HepG2 (cell line): ENCODE data around the gene GAL3ST2. TPM values are rescaled to one million over a fixed set of nuclear protein-coding genes. Genes with fewer than 3 reads are reported as not detected.

Experiments
- DMTF1 ChIP-seq: sonication (generic); formaldehyde crosslinking; IDR thresholded peaks from 2 replicates; pipeline ENCODE4 v1.4.0; 2020; ENCODE audit warnings: mild to moderate bottlenecking, missing genetic modification reagents
- DR1 ChIP-seq: sonication (generic); formaldehyde crosslinking; IDR thresholded peaks from 2 replicates; pipeline ENCODE4 v1.8.0; 2021; ENCODE audit warnings: mild to moderate bottlenecking, missing genetic modification reagents, inconsistent platforms
- FOXP4 ChIP-seq: sonication (generic); formaldehyde crosslinking; IDR thresholded peaks from 2 replicates; pipeline ENCODE4 v1.4.0; 2020; ENCODE audit warnings: missing genetic modification reagents
- HDAC2 ChIP-seq: sonication (generic); formaldehyde crosslinking; IDR thresholded peaks from 2 replicates; pipeline ENCODE4 v1.4.0; 2020; ENCODE audit warnings: missing genetic modification reagents
- MTA1 ChIP-seq: sonication (generic); formaldehyde crosslinking; IDR thresholded peaks from 2 replicates; pipeline ENCODE4 v1.4.0; 2020; ENCODE audit warnings: missing genetic modification reagents, mild to moderate bottlenecking, borderline replicate concordance
- MXD1 ChIP-seq: sonication (generic); formaldehyde crosslinking; IDR thresholded peaks from 2 replicates; pipeline ENCODE4 v1.4.0; 2020; ENCODE audit warnings: mild to moderate bottlenecking, missing genetic modification reagents
- PHF21A ChIP-seq: sonication (generic); formaldehyde crosslinking; IDR thresholded peaks from 2 replicates; pipeline ENCODE4 v1.5.0; 2020; ENCODE audit warnings: mild to moderate bottlenecking, missing genetic modification reagents
- PTBP1 ChIP-seq: fragments of 200-400 bp; formaldehyde crosslinking; IDR thresholded peaks from 2 replicates; pipeline ENCODE4 v1.6.1; 2018; ENCODE audit warnings: low read length, low read depth; ENCODE audit not compliant: poor library complexity, severe bottlenecking
- SMAD1 ChIP-seq: sonication (generic); formaldehyde crosslinking; IDR thresholded peaks from 2 replicates; pipeline ENCODE4 v1.4.0; 2020; ENCODE audit warnings: missing genetic modification reagents, low read depth, mild to moderate bottlenecking, borderline replicate concordance
- U2AF2 ChIP-seq: fragments of 200-400 bp; formaldehyde crosslinking; IDR thresholded peaks from 2 replicates; pipeline ENCODE4 v1.6.1; 2017; ENCODE audit warnings: low read depth, mild to moderate bottlenecking, low read length
- YEATS2 ChIP-seq: sonication (generic); formaldehyde crosslinking; IDR thresholded peaks from 2 replicates; pipeline ENCODE4 v1.4.0; 2020; ENCODE audit warnings: missing genetic modification reagents, borderline replicate concordance
- ZNF180 ChIP-seq: sonication (generic); formaldehyde crosslinking; IDR thresholded peaks from 2 replicates; pipeline ENCODE4 v1.4.0; 2020; ENCODE audit warnings: low read depth, missing genetic modification reagents, borderline replicate concordance
- ZNF282 ChIP-seq: fragments of 450-650 bp; IDR thresholded peaks from 2 replicates; pipeline ENCODE4 v1.6.1; 2018; ENCODE audit not compliant: partially characterized antibody
- ZNF292 ChIP-seq: sonication (generic); formaldehyde crosslinking; IDR thresholded peaks from 2 replicates; pipeline ENCODE4 v1.8.1; 2022; ENCODE audit warnings: mild to moderate bottlenecking, low read depth, missing genetic modification reagents, borderline replicate concordance
- ZNF550 ChIP-seq: sonication (generic); formaldehyde crosslinking; IDR thresholded peaks from 2 replicates; pipeline ENCODE4 v1.4.0; 2020; ENCODE audit warnings: mild to moderate bottlenecking, missing genetic modification reagents, borderline replicate concordance
- ZNF747 ChIP-seq: sonication (generic); formaldehyde crosslinking; IDR thresholded peaks from 2 replicates; pipeline ENCODE4 v1.8.1; 2023; ENCODE audit warnings: missing genetic modification reagents, mild to moderate bottlenecking, borderline replicate concordance
- polyA plus RNA-seq, 8 experiments: library from polyadenylated mRNA; depleted of rRNA in 3 of 8; stranded (reverse) in 7 of 8; unstranded in 1 of 8; fragments of >200 nt; fragmentation: Illumina TruSeq in 4 of 8; extraction: Trizol in 4 of 8; gene quantifications; 2 replicates each; pipeline versions ENCODE4 v1.2.1 to v1.2.3, GENCODE V29; 2011 to 2016; ENCODE audit warnings: low read depth in 4 of 8, missing spikeins in 1 of 8, mixed read lengths in 1 of 8; ENCODE audit not compliant: insufficient read depth in 1 of 8
- total RNA-seq, 5 experiments: library from RNA; depleted of rRNA; stranded (reverse); fragments of >200 nt; fragmentation: Illumina TruSeq; extraction: Trizol; gene quantifications; 2 replicates each; pipeline ENCODE4 v1.2.3, GENCODE V29; 2016; ENCODE audit warnings: low read depth in 1 of 5
- TF ChIP-seq, protein P1 (sequence below): sonication (generic); formaldehyde crosslinking; IDR thresholded peaks from 2 replicates; pipeline ENCODE4 v1.5.1; 2020; ENCODE audit warnings: mild to moderate bottlenecking, missing genetic modification reagents
- TF ChIP-seq, protein P2 (sequence below): sonication (generic); formaldehyde crosslinking; IDR thresholded peaks from 2 replicates; pipeline ENCODE4 v1.5.1; 2020; ENCODE audit warnings: missing genetic modification reagents, mild to moderate bottlenecking, borderline replicate concordance

The GAL3ST2 gene
- total and polyA plus RNA-seq, 2 of the 13 experiments (the other 11 are each of a cell fraction or from before 2014, with no cell fraction given), result 0.17 to 0.20 TPM

DNA sequence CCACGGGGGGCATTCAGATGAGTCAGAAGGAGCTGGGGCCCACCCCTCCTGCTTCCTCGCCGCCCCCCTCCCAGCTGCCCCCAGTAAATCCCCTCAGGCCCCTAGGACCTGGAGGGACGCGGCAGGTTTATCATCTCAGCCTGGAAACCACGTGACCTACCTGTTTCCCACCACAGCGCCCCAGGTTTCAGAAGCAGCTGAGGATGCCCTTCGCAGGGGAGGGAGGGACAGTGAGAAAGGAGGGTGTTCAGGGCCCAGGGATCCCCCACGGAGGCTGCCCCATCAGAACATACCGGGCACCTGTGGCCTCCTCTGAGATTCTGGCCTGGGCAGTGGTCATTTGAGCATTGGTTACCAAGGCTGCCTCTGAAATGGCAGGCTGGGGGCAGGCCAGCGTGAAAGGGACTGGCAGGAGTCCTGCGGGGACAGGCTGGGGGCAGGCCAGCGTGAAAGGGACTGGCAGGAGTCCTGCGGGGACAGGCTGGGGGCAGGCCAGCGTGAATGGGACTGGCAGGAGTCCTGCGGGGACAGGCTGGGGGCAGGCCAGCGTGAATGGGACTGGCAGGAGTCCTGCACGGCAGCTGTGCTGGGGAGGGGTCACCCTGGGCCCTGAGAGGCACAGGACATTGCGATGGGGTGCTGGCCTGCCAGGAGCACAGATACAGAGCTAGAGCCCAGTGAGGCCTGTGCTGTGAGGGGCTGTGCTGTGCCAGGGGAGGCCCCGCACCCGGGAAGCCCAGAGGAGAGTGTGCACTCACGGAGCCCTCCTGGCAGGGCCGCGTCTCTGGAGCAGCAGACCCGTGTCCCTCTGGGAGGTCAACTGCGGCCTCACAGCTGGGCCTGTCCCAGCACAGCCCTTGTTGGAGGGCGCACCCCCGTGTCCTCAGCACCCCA is 33.9 kb downstream of the GAL3ST2 start (continued):
- TF ChIP-seq, protein P1, sequence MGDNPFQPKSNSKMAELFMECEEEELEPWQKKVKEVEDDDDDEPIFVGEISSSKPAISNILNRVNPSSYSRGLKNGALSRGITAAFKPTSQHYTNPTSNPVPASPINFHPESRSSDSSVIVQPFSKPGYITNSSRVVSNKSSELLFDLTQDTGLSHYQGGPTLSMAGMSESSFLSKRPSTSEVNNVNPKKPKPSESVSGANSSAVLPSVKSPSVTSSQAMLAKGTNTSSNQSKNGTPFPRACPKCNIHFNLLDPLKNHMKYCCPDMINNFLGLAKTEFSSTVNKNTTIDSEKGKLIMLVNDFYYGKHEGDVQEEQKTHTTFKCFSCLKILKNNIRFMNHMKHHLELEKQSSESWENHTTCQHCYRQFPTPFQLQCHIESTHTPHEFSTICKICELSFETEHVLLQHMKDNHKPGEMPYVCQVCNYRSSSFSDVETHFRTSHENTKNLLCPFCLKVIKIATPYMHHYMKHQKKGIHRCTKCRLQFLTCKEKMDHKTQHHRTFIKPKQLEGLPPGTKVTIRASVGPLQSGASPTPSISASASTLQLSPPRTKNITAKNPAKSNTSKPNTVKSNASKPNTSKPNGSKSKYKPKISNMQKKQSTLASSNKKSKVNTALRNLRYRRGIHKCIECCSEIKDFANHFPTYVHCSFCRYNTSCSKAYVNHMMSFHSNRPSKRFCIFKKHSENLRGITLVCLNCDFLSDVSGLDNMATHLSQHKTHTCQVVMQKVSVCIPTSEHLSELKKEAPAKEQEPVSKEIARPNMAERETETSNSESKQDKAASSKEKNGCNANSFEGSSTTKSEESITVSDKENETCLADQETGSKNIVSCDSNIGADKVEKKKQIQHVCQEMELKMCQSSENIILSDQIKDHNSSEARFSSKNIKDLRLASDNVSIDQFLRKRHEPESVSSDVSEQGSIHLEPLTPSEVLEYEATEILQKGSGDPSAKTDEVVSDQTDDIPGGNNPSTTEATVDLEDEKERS (CRISPR knock-in tag), result 0 out of 2 replicates have a peak, but pooled peaks have one; percentile 8
- peak; percentile 27; the same call in 1 of the 2 replicates for TF ChIP-seq PHF21A (CRISPR knock-in tag)
- no peak for TF ChIP-seq ZNF292 (CRISPR knock-in tag)
- no peak for TF ChIP-seq SMAD1 (CRISPR knock-in tag)
- TF ChIP-seq YEATS2, result no peak
- TF ChIP-seq MXD1, result no peak
- TF ChIP-seq, protein P2, sequence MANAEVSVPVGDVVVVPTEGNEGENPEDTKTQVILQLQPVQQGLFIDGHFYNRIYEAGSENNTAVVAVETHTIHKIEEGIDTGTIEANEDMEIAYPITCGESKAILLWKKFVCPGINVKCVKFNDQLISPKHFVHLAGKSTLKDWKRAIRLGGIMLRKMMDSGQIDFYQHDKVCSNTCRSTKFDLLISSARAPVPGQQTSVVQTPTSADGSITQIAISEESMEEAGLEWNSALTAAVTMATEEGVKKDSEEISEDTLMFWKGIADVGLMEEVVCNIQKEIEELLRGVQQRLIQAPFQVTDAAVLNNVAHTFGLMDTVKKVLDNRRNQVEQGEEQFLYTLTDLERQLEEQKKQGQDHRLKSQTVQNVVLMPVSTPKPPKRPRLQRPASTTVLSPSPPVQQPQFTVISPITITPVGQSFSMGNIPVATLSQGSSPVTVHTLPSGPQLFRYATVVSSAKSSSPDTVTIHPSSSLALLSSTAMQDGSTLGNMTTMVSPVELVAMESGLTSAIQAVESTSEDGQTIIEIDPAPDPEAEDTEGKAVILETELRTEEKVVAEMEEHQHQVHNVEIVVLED, result no peak
- TF ChIP-seq ZNF550 (CRISPR knock-in tag), result no peak
- no peak for TF ChIP-seq DR1 (CRISPR knock-in tag)
- no peak for TF ChIP-seq ZNF747 (CRISPR knock-in tag)
- no peak for TF ChIP-seq DMTF1 (CRISPR knock-in tag)
- no peak for TF ChIP-seq HDAC2 (CRISPR knock-in tag)
- no peak for TF ChIP-seq ZNF282
- no peak for TF ChIP-seq PTBP1
- no peak for TF ChIP-seq U2AF2
- no peak for TF ChIP-seq FOXP4
- no peak for TF ChIP-seq ZNF180 (CRISPR knock-in tag)
- peak; percentile 52; the same call in 1 of the 2 replicates for TF ChIP-seq MTA1 (CRISPR knock-in tag)
